OCI-LY1 (cell line): ENCODE data around the gene JUN.

ENCODE experiments used
- EZH2 ChIP-seq: fragments of 200-600 bp; sonication (generic), shearing (Covaris generic); IDR thresholded peaks from 2 replicates; pipeline ENCODE4 v1.8.0; 2017; ENCODE audit warnings: borderline replicate concordance, mixed run types, mild to moderate bottlenecking, antibody characterized with exemption, low read length, moderate library complexity, mixed read lengths
- TF ChIP-seq, protein P1 (sequence below): fragments of 200-600 bp; sonication (generic), shearing (Covaris generic); IDR thresholded peaks from 2 replicates; pipeline ENCODE4 v1.5.1; 2017; ENCODE audit warnings: mild to moderate bottlenecking, antibody characterized with exemption, low read length, moderate library complexity, mixed read lengths

DNA sequence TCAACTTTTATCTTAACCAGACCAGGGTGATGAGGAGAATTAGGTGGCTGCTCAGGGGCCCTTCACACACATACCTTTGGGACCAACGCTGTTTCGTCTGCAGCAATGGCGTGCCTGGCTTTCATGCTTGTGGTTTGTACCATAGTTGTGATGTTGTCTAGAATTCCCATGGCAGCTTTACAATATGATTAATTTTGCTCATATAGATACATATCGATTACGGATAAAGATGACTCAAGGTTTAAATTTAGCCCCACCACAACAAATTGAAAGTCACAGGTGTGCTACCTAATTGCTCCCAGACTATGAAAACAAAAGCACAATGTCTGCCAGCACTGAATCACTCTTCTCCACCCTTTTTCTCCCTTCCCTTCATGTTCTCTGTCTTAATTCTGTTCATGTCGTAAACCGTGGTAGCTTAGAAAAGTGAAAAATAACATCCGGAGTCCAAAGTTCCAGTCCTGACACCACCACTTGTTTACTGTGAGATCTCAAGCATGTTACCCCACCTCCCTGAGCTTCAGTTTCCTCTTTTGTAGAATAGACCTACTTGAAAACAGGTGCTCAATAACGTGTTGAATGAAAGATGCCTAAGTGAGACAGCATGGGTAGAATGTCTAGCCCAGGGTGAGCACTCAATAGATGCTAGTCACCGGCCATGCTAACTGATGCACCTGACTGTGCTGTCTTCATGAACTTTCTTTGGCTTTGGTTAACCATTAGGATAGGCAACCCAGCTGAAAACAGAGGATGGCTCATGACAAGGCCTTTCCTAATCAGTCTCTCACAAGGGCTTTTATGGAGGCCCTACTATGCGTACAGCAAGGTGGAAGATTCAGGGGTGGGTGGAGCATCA is 22.1 kb upstream of the JUN start:
- no peak for TF ChIP-seq EZH2
- TF ChIP-seq, protein P1, sequence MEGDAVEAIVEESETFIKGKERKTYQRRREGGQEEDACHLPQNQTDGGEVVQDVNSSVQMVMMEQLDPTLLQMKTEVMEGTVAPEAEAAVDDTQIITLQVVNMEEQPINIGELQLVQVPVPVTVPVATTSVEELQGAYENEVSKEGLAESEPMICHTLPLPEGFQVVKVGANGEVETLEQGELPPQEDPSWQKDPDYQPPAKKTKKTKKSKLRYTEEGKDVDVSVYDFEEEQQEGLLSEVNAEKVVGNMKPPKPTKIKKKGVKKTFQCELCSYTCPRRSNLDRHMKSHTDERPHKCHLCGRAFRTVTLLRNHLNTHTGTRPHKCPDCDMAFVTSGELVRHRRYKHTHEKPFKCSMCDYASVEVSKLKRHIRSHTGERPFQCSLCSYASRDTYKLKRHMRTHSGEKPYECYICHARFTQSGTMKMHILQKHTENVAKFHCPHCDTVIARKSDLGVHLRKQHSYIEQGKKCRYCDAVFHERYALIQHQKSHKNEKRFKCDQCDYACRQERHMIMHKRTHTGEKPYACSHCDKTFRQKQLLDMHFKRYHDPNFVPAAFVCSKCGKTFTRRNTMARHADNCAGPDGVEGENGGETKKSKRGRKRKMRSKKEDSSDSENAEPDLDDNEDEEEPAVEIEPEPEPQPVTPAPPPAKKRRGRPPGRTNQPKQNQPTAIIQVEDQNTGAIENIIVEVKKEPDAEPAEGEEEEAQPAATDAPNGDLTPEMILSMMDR, result no peak
